Measurements from ENCODE around the gene POLR2J3. TPM values are rescaled to one million over a fixed set of nuclear protein-coding genes. Genes with fewer than 3 reads are reported as not detected.
"Not testable (repeated sequence)": the region's sequence is repeated elsewhere in the genome, so short reads cannot be mapped to it uniquely, and the experiment has no call there.

The POLR2J3 gene
- total RNA-seq, 1 experiment from 2014 or later = 14.5 TPM

- H3K27ac ChIP-seq (ENCODE audit: low read length); H3F3A ChIP-seq (ENCODE audit: low read length, unreplicated experiment); BruUV-seq (replicated peaks); H3K4me2 ChIP-seq (ENCODE audit: low read length); H2AFZ ChIP-seq (ENCODE audit: low read length); intact Hi-C loops (cut with micrococcal nuclease); CTCF ChIA-PET; H3K4me1 ChIP-seq (ENCODE audit: insufficient read depth, low read length); H3K9me2 ChIP-seq (replicated peaks; ENCODE audit: low read length); H3K9ac ChIP-seq (ENCODE audit: low read length); POLR2A ChIA-PET (ENCODE audit: unreplicated experiment); H3K79me2 ChIP-seq (ENCODE audit: low read length); DNase-seq; ATAC-seq; H3K27me3 ChIP-seq (ENCODE audit: low read length); H4K20me1 ChIP-seq (ENCODE audit: low read length); H3K9me3 ChIP-seq (ENCODE audit: low read length); H3K36me3 ChIP-seq (ENCODE audit: low read depth, low read length); H3K4me3 ChIP-seq (ENCODE audit: low read length): not testable (repeated sequence)
Measured at GRCh38 chr7:102543596-102543995, 28.8 kb downstream of the POLR2J3 start, which contains the start of gene UPK3BL2. Gene UPK3BL2, minus strand, starts transcription at chr7:102543696. Its CDS starts 60 bp downstream, at chr7:102543636.

GRCh38 chr7:102542771-102543170, 29.6 kb downstream of the POLR2J3 start:
- H3K9me3 ChIP-seq (ENCODE audit: low read length); H3K4me1 ChIP-seq (ENCODE audit: insufficient read depth, low read length); H3K9ac ChIP-seq (ENCODE audit: low read length); H2AFZ ChIP-seq (ENCODE audit: low read length); H3K9me2 ChIP-seq (replicated peaks; ENCODE audit: low read length); H3K27ac ChIP-seq (ENCODE audit: low read length); H3K4me2 ChIP-seq (ENCODE audit: low read length); H3K4me3 ChIP-seq (ENCODE audit: low read length); H3K79me2 ChIP-seq (ENCODE audit: low read length); H3K36me3 ChIP-seq (ENCODE audit: low read depth, low read length); CTCF ChIA-PET; H3F3A ChIP-seq (ENCODE audit: low read length, unreplicated experiment); DNase-seq; intact Hi-C loops (cut with micrococcal nuclease); H4K20me1 ChIP-seq (ENCODE audit: low read length); ATAC-seq; POLR2A ChIA-PET (ENCODE audit: unreplicated experiment); BruUV-seq (replicated peaks); H3K27me3 ChIP-seq (ENCODE audit: low read length): not testable (repeated sequence)

GRCh38 chr7:102542083-102542482, 30.3 kb downstream of the POLR2J3 start:
- H3K4me1 ChIP-seq (ENCODE audit: insufficient read depth, low read length); intact Hi-C loops (cut with micrococcal nuclease); H3F3A ChIP-seq (ENCODE audit: low read length, unreplicated experiment); H2AFZ ChIP-seq (ENCODE audit: low read length); H3K9ac ChIP-seq (ENCODE audit: low read length); H3K9me3 ChIP-seq (ENCODE audit: low read length); H3K27me3 ChIP-seq (ENCODE audit: low read length); DNase-seq; H3K79me2 ChIP-seq (ENCODE audit: low read length); BruUV-seq (replicated peaks); H3K4me3 ChIP-seq (ENCODE audit: low read length); H3K27ac ChIP-seq (ENCODE audit: low read length); POLR2A ChIA-PET (ENCODE audit: unreplicated experiment); CTCF ChIA-PET; H3K36me3 ChIP-seq (ENCODE audit: low read depth, low read length); ATAC-seq; H3K9me2 ChIP-seq (replicated peaks; ENCODE audit: low read length); H4K20me1 ChIP-seq (ENCODE audit: low read length); H3K4me2 ChIP-seq (ENCODE audit: low read length): not testable (repeated sequence)

- H3K4me1 ChIP-seq (ENCODE audit: insufficient read depth, low read length); H2AFZ ChIP-seq (ENCODE audit: low read length); H3K9ac ChIP-seq (ENCODE audit: low read length); H3F3A ChIP-seq (ENCODE audit: low read length, unreplicated experiment); H3K9me3 ChIP-seq (ENCODE audit: low read length); H3K27me3 ChIP-seq (ENCODE audit: low read length); H3K27ac ChIP-seq (ENCODE audit: low read length); H3K79me2 ChIP-seq (ENCODE audit: low read length); intact Hi-C loops (cut with micrococcal nuclease); H3K4me2 ChIP-seq (ENCODE audit: low read length); DNase-seq; H3K9me2 ChIP-seq (replicated peaks; ENCODE audit: low read length); POLR2A ChIA-PET (ENCODE audit: unreplicated experiment); H4K20me1 ChIP-seq (ENCODE audit: low read length); H3K4me3 ChIP-seq (ENCODE audit: low read length); H3K36me3 ChIP-seq (ENCODE audit: low read depth, low read length); BruUV-seq (replicated peaks); CTCF ChIA-PET; ATAC-seq: not testable (repeated sequence)
Measured at GRCh38 chr7:102540604-102541003, 31.8 kb downstream of the POLR2J3 start.

GRCh38 chr7:102535062-102535615, 37.2 kb downstream of the POLR2J3 start:
- H3K79me2 ChIP-seq (ENCODE audit: low read length); H3K9me2 ChIP-seq (replicated peaks; ENCODE audit: low read length); H3K4me1 ChIP-seq (ENCODE audit: insufficient read depth, low read length); H3K9me3 ChIP-seq (ENCODE audit: low read length); DNase-seq; intact Hi-C loops (cut with micrococcal nuclease); H3F3A ChIP-seq (ENCODE audit: low read length, unreplicated experiment); ATAC-seq; POLR2A ChIA-PET (ENCODE audit: unreplicated experiment); H2AFZ ChIP-seq (ENCODE audit: low read length); BruUV-seq (replicated peaks); H3K36me3 ChIP-seq (ENCODE audit: low read depth, low read length); H3K9ac ChIP-seq (ENCODE audit: low read length); H3K4me3 ChIP-seq (ENCODE audit: low read length); H3K27ac ChIP-seq (ENCODE audit: low read length); H4K20me1 ChIP-seq (ENCODE audit: low read length); H3K4me2 ChIP-seq (ENCODE audit: low read length); H3K27me3 ChIP-seq (ENCODE audit: low read length); CTCF ChIA-PET: not testable (repeated sequence)

- not testable (repeated sequence) for BruUV-seq (replicated peaks)
Measured at GRCh38 chr7:102532127-102532526, 40.3 kb downstream of the POLR2J3 start.

GRCh38 chr7:102531583-102531982, 40.8 kb downstream of the POLR2J3 start:
- POLR2A ChIA-PET (ENCODE audit: unreplicated experiment); H3F3A ChIP-seq (ENCODE audit: low read length, unreplicated experiment); H3K9ac ChIP-seq (ENCODE audit: low read length); H3K79me2 ChIP-seq (ENCODE audit: low read length); H3K9me3 ChIP-seq (ENCODE audit: low read length); H4K20me1 ChIP-seq (ENCODE audit: low read length); H3K4me3 ChIP-seq (ENCODE audit: low read length); H3K4me1 ChIP-seq (ENCODE audit: insufficient read depth, low read length); H3K27ac ChIP-seq (ENCODE audit: low read length); CTCF ChIA-PET; H3K27me3 ChIP-seq (ENCODE audit: low read length); intact Hi-C loops (cut with micrococcal nuclease); ATAC-seq; H3K9me2 ChIP-seq (replicated peaks; ENCODE audit: low read length); BruUV-seq (replicated peaks); DNase-seq; H3K4me2 ChIP-seq (ENCODE audit: low read length); H3K36me3 ChIP-seq (ENCODE audit: low read depth, low read length); H2AFZ ChIP-seq (ENCODE audit: low read length): not testable (repeated sequence)

More at GRCh38 chr7:102532127-102532526, 40.3 kb downstream of the POLR2J3 start:
- H3K4me1 ChIP-seq (ENCODE audit: insufficient read depth, low read length); H3K27ac ChIP-seq (ENCODE audit: low read length); H3K36me3 ChIP-seq (ENCODE audit: low read depth, low read length); H3K79me2 ChIP-seq (ENCODE audit: low read length); H3K9me3 ChIP-seq (ENCODE audit: low read length); H2AFZ ChIP-seq (ENCODE audit: low read length); CTCF ChIA-PET; H3K4me2 ChIP-seq (ENCODE audit: low read length); H3K9me2 ChIP-seq (replicated peaks; ENCODE audit: low read length); H3K4me3 ChIP-seq (ENCODE audit: low read length); H4K20me1 ChIP-seq (ENCODE audit: low read length); H3K9ac ChIP-seq (ENCODE audit: low read length); H3F3A ChIP-seq (ENCODE audit: low read length, unreplicated experiment); DNase-seq; H3K27me3 ChIP-seq (ENCODE audit: low read length); POLR2A ChIA-PET (ENCODE audit: unreplicated experiment); intact Hi-C loops (cut with micrococcal nuclease): not testable (repeated sequence)
- peak; percentile 15; the same call in 1 of the 2 replicates for ATAC-seq
